Measurements from ENCODE around the gene TBCEL. TPM values are rescaled to one million over a fixed set of nuclear protein-coding genes. Genes with fewer than 3 reads are reported as not detected.
"Not testable (repeated sequence)": the region's sequence is repeated elsewhere in the genome, so short reads cannot be mapped to it uniquely, and the experiment has no call there.

The TBCEL gene
- total RNA-seq, 1 experiment from 2014 or later: 17.7 TPM

- no peak for TF ChIP-seq CEBPB (IDR thresholded peaks at IDR 0.05; ENCODE audit: low read depth)
These were observed 89.7 kb downstream of the TBCEL start (continued) for GRCh38 chr11:121113611-121114010.

- H3K9me2 ChIP-seq (ENCODE audit: insufficient read depth); BruUV-seq (replicated peaks); POLR2A ChIA-PET; H3K27me3 ChIP-seq (ENCODE audit: insufficient read depth, low read length); H3K4me3 ChIP-seq (replicated peaks in 1 of 2; ENCODE audit: low read depth in 1 of 2, low read length in 2 of 2); H3K9ac ChIP-seq (ENCODE audit: low read length); DNase-seq (ENCODE audit: low read depth, low spot score); ATAC-seq; H3K4me2 ChIP-seq (ENCODE audit: low read length); H4K20me1 ChIP-seq (ENCODE audit: insufficient read depth); H3K79me2 ChIP-seq (ENCODE audit: insufficient read depth, low read length); H3K4me1 ChIP-seq (ENCODE audit: control insufficient read depth in 1 of 2, insufficient read depth in 2 of 2, low read length in 2 of 2); H3K9me3 ChIP-seq (ENCODE audit: control insufficient read depth in 1 of 2, insufficient read depth in 1 of 2, low read depth in 1 of 2, low read length in 2 of 2); RAD21 ChIA-PET (ENCODE audit: low non-redundant PET in 1 of 2, low total read pairs in 2 of 2, uncharacterized antibody in 2 of 2, unreplicated experiment in 2 of 2); H2AFZ ChIP-seq (ENCODE audit: low read depth, low read length, poor library complexity, severe bottlenecking); H3K36me3 ChIP-seq (ENCODE audit: control insufficient read depth in 1 of 2, insufficient read depth in 2 of 2, low read length in 2 of 2); H3K27ac ChIP-seq (ENCODE audit: low read depth, low read length): not testable (repeated sequence)
- intact Hi-C loops (cut with micrococcal nuclease): loop anchor here (10.0 kb wide), 2 partner anchors 430 to 480 kb away; no protein-coding TSS in a partner anchor
- CTCF ChIA-PET: interaction anchor here (1.2 kb wide), 1 partner anchor 11 kb away, joined by 4 read pairs; no protein-coding TSS in a partner anchor
These were observed 91.1 kb downstream of the TBCEL start for GRCh38 chr11:121115024-121115423.

- no peaks in the 10 kb centered on the region for H3K36me3 ChIP-seq (ENCODE audit: control insufficient read depth in 1 of 2, insufficient read depth in 2 of 2, low read length in 2 of 2)
- intact Hi-C loops (cut with micrococcal nuclease): loop anchor here (10.0 kb wide), 2 partner anchors 433 to 477 kb away; no protein-coding TSS in a partner anchor
- ATAC-seq (no peak), DNase-seq (ENCODE audit: low read depth, low spot score) (no peak)
- H4K20me1 ChIP-seq (ENCODE audit: insufficient read depth): no peaks in the 10 kb centered on the region
- H3K27me3 ChIP-seq (ENCODE audit: insufficient read depth, low read length): no peaks in the 10 kb centered on the region
- TF ChIP-seq SRF (IDR thresholded peaks at IDR 0.05; ENCODE audit: low read depth) (no peak), CTCF (IDR thresholded peaks at IDR 0.05 in 2 of 3, conservative IDR thresholded peaks at IDR 0.05 in 1 of 3; ENCODE audit: borderline replicate concordance in 1 of 3, insufficient read depth in 1 of 3, low read depth in 2 of 3, low read length in 2 of 3) (no peak), ZBTB33 (IDR thresholded peaks at IDR 0.05; ENCODE audit: extremely low read depth, insufficient replicate concordance, low read length) (no peak), EZH2phosphoT487 (IDR thresholded peaks at IDR 0.05; ENCODE audit: borderline replicate concordance) (no peak), FOSL1 (IDR thresholded peaks at IDR 0.05; ENCODE audit: low read depth) (no peak), ZFX (IDR thresholded peaks at IDR 0.05) (no peak), ATF3 (IDR thresholded peaks at IDR 0.05) (no peak), SIN3A (IDR thresholded peaks at IDR 0.05; ENCODE audit: low read depth) (no peak), YY1 (IDR thresholded peaks at IDR 0.05; ENCODE audit: extremely low read depth, insufficient replicate concordance, low read depth, low read length) (no peak)
- H3K9me2 ChIP-seq (ENCODE audit: insufficient read depth): no peaks in the 10 kb centered on the region
- POLR2A ChIA-PET: no interaction called here
- no peaks in the 10 kb centered on the region for H3K9me3 ChIP-seq (ENCODE audit: control insufficient read depth in 1 of 2, insufficient read depth in 1 of 2, low read depth in 1 of 2, low read length in 2 of 2)
- no peak overlapping the region for H3K4me2 ChIP-seq (ENCODE audit: low read length)
- no peak overlapping the region for H2AFZ ChIP-seq (ENCODE audit: low read depth, low read length, poor library complexity, severe bottlenecking)
- H3K4me3 ChIP-seq (replicated peaks in 1 of 2; ENCODE audit: low read depth in 1 of 2, low read length in 2 of 2): no peak overlapping the region
- CTCF ChIA-PET: no interaction called here
- BruUV-seq (replicated peaks): no TSS peak
- RAD21 ChIA-PET (ENCODE audit: low non-redundant PET in 1 of 2, low total read pairs in 2 of 2, uncharacterized antibody in 2 of 2, unreplicated experiment in 2 of 2): no interaction called here
- H3K9ac ChIP-seq (ENCODE audit: low read length): no peak overlapping the region
- H3K79me2 ChIP-seq (ENCODE audit: insufficient read depth, low read length): no peaks in the 10 kb centered on the region
- H3K4me1 ChIP-seq (ENCODE audit: control insufficient read depth in 1 of 2, insufficient read depth in 2 of 2, low read length in 2 of 2): no peaks in the 10 kb centered on the region
- no peak overlapping the region for H3K27ac ChIP-seq (ENCODE audit: low read depth, low read length)
These were observed 93.9 kb downstream of the TBCEL start for GRCh38 chr11:121117788-121118187.
